ENCODE measurements around the gene ENTR1. TPM values are rescaled to one million over a fixed set of nuclear protein-coding genes. Genes with fewer than 3 reads are reported as not detected.

The ENTR1 gene, protein sequence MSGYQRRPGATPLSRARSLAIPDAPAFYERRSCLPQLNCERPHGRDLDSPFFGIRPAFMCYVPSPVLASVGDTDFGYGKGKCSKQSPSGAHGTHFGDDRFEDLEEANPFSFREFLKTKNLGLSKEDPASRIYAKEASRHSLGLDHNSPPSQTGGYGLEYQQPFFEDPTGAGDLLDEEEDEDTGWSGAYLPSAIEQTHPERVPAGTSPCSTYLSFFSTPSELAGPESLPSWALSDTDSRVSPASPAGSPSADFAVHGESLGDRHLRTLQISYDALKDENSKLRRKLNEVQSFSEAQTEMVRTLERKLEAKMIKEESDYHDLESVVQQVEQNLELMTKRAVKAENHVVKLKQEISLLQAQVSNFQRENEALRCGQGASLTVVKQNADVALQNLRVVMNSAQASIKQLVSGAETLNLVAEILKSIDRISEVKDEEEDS
- total RNA-seq (ENCODE audit: low replicate concordance) = 17.3 and 28.6 TPM in 2 replicates

DNA sequence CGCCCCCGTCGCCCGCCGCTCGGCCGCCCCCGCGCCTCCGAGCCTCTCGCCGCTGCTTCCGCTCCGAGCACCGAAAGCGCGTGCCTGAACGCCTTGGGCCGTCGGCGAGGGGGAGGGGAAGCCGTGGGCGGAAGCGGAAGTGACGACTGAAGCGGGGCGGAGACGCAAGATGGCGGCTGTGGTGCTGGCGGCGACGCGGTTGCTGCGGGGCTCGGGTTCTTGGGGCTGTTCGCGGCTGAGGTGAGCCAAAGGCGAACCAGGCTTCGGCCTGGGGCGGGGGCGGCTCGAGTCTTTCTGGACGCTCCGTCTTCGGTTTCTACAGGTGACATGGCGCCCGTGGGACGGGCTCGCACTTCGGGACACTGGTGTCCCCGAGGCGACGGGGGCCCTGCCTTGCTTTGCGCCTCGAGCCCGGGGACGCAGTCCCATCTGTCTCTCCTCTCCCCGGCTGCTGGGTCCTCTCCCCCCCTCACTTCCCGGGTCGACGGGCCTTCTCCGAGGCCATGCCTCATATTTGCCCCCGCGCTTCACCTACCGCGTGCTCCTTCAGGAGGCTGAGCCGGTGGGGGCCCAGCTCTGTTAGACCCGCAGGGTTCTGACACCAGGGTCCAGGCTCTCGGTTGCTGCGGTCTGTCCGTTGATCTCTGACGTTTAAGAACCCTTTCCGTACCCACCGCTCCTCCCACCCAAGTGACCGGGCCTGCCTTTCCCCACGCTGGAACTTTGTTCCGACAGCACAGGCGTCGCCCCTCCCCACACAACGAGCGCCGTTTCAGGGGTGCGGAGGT, at the start of gene ENTR1, which contains the start of gene PMPCA:
ENTR1 (minus strand) TSS at position 115 of the 788 bp plus-strand sequence. CDS start 217 bp downstream, outside the sequence.
PMPCA (plus strand) TSS at position 159 of the 788 bp plus-strand sequence; CDS start at position 170, 11 bp downstream.

DNA sequence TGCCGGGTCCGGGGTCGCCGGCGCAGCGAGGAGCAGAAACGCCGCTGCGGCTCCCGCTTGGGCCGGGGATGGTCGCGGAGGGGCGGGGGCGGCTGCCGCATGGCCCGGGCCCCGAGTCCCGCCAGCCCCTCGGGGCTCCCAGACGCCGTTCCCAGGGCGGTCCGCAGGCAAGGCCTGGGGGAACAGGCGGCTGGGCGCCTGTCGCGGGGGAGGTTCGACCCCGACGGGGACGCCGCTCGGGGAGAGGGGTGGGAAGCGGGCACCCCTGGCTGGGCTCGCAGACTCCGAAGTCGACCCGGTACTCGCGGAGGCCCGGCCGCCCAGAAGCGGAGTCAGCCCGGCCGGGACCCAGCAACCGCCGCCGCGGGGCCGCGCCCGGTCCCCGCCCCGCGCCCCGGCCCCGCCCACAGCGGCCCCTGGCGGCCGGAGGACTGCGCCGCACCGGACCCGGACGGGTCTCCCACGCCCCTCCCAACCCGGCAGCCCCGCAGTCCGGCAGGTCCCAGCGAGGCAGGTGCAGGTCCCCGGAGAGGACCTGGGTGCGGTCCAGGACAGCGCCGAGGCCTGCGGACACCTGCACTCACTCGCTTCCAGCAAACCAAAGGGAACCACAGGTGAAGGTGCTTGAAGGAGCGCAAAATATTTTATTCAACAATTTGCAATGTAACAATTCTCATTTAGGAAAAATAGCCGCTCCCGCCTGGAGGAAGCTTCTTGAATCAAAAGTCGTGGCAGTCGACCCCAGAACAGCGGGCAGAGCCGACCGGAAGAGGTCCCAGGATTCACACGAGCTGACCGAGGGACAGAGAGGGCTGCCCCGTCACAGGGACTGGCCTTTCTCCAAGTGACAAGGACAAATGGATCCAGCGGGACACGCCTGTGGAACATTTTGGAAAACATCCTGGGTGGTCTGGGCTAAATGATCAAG, 29.3 kb upstream of the ENTR1 start, which contains the start of gene INPP5E:
INPP5E (minus strand) TSS at position 365 of the 928 bp plus-strand sequence. CDS start 426 bp downstream, outside the sequence.

DNA sequence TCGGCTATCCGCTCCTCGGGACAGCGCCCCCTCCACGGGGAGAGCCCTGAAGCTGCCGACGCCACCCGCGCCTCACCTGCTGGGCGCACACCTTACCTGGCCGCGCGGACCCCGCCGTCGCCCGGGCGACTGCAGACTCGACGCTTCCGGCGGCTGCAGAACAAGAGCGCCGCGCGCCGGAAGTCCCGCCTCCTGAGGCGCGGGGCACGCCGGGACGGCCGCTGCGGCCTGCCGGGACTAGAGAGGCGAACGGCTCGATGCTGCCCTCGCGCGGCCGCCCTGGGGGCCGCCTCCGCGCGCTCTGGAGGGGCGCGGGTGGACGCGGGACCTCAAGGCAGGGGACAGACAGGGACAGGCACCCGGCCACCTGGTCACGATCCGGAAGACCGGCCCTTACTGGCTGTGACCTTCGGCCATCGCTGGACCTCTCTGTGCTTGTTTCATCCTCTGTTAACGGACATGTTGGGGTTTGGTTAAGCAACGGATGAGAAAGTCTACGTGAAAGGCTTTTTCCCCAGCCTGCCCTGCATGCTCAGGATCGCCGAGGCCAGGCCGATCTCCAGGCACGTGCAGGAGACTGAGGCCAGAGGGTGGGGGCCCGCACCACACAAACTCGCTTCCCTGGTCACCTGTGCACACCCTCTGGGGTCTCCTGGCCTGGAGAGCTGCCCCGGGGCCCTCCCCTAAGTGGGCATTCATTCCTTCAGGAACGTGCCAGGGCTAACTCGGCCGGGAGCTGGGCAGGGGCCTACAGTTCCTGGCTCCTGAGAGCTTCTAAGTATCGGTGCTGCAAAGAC, 10.2 kb downstream of the ENTR1 start, which contains the start of gene SNAPC4:
SNAPC4 (minus strand) TSS at position 133 of the 797 bp plus-strand sequence. CDS start 1,742 bp downstream, outside the sequence.

DNA sequence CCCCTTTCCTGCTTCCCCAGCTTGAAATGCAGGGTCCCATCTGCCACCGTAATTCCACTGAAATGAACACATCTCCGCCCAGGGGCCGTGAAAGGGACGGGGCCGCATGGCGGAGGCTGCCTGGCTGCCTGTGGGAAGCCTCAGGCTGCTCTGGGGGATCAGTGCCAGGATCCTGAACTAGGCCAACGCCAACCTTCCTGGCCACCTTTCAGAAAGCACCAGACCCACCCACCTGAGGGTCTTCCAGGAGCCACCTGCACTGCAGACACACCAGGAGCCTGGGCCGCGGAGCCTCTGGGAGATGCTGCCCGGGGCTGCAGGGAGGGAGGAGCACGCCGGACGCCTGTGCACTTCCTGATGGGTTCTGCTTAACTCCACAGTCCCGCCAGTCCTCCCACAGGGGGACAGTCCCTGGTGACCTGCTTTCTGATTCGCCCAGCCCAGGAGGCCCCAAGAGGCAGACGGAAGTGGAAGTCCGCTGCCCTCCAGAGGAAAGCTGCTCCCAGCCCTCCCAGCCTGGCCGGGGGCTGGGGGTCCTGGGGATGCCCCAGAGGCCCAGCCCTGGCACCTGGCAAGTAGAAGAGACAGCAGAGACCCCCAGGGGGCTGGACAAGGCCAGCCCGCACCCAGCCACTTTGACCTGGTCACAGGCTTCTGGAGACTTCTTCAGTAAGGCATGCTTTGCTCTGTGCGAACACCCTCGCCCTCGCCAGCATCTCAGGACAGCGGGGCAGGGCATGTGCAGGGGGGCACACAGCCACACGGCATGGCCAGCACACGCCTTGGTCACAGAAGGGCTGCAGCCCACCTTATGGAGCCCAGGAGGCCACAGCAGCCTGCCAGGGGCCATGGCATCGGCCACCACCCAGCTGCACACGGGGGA, 36.9 kb downstream of the ENTR1 start, which contains the start of gene CARD9:
CARD9 (minus strand) TSS at position 370 of the 883 bp plus-strand sequence. CDS start 1,591 bp downstream, outside the sequence.

DNA sequence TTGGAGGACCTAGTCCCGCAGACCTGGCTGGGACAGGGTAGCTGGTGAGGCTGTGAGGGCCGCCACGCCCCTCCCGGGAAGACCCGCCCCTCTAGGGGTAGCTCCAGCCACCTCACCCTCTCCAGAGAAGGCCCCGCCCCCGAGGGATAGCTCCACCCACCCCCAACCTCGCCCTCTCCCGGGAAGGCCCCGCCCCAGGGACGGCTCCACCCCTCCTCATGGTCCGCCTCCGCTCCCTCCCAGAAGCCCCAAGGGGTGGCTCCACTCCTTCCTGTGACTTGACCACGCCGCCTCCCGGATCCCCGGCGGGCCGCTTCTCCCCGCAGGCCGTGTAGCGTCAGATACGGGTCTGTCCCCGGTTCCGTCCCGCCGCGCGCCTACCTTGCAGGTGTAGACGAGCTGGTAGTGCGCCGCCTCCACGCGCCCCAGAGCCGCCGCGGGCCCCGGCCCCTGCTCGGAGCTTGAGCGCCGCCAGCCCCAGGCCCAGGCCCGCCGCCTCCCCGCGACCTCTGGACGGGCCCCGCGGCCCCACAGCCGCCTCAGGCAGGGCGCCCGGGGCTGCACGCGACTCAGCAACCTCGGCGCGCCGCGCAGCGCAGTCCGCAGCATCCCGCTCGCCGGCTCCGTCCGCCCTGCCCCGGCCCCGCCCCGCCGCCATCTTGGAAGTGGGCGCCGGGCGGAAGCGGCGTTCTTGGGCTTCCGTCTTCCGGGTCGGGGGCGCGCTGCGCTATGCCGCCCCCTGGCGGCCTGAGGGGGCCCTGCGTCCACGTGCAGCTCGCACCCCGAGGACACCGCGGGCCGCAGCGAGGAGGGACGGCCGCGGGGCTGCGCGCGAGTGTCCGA, 47.1 kb downstream of the ENTR1 start, which contains the start of gene DNLZ:
DNLZ (minus strand) TSS at position 639 of the 843 bp plus-strand sequence; CDS start at position 609, 30 bp downstream.

Other genes with a start within 250 kb of the ENTR1 start
- not detected in 2 replicates for gene LHX3, start 205.5 kb downstream of the ENTR1 start, total RNA-seq (ENCODE audit: low replicate concordance)
- 3.3 and 7.9 TPM in 2 replicates for gene QSOX2, start 164.8 kb downstream of the ENTR1 start, total RNA-seq (ENCODE audit: low replicate concordance)
- gene CCDC187, start 106.5 kb downstream of the ENTR1 start, total RNA-seq (ENCODE audit: low replicate concordance) = under 0.01 TPM in 1 of 2 replicates, not detected in the other
- 33.7 and 35.2 TPM in 2 replicates for gene GPSM1, start 83.1 kb downstream of the ENTR1 start, total RNA-seq (ENCODE audit: low replicate concordance)
- gene DNLZ, start 46.9 kb downstream of the ENTR1 start, total RNA-seq (ENCODE audit: low replicate concordance) = 5.0 and 10.4 TPM in 2 replicates
- gene CARD9, start 36.9 kb downstream of the ENTR1 start, total RNA-seq (ENCODE audit: low replicate concordance) = 0.53 and 0.59 TPM in 2 replicates
- gene SNAPC4, start 10.4 kb downstream of the ENTR1 start, total RNA-seq (ENCODE audit: low replicate concordance) = 2.7 and 4.9 TPM in 2 replicates
- gene PMPCA, start within 50 bp of the ENTR1 start, total RNA-seq (ENCODE audit: low replicate concordance) = 29.3 and 46.5 TPM in 2 replicates
- 2.9 and 3.8 TPM in 2 replicates for gene INPP5E, start 29.2 kb upstream of the ENTR1 start, total RNA-seq (ENCODE audit: low replicate concordance)
- 7.0 and 17.8 TPM in 2 replicates for gene SEC16A, start 72.4 kb upstream of the ENTR1 start, total RNA-seq (ENCODE audit: low replicate concordance)
- 11.8 and 12.8 TPM in 2 replicates for gene NOTCH1, start 135.4 kb upstream of the ENTR1 start, total RNA-seq (ENCODE audit: low replicate concordance)

Data from smooth muscle cell of the coronary artery (primary cell).